IPS DF 4.7 (cell line): Measurements from ENCODE around the gene HDDC3.
"Not testable (repeated sequence)": the region's sequence is repeated elsewhere in the genome, so short reads cannot be mapped to it uniquely, and the experiment has no call there.

Experiments used
- DNase-seq: peaks from one replicate; pipeline ENCODE4 v3.0.0-alpha.2; 2013; ENCODE audit warnings: low spot score; ENCODE audit errors: extremely low read depth

Gene HDDC3

DNA sequence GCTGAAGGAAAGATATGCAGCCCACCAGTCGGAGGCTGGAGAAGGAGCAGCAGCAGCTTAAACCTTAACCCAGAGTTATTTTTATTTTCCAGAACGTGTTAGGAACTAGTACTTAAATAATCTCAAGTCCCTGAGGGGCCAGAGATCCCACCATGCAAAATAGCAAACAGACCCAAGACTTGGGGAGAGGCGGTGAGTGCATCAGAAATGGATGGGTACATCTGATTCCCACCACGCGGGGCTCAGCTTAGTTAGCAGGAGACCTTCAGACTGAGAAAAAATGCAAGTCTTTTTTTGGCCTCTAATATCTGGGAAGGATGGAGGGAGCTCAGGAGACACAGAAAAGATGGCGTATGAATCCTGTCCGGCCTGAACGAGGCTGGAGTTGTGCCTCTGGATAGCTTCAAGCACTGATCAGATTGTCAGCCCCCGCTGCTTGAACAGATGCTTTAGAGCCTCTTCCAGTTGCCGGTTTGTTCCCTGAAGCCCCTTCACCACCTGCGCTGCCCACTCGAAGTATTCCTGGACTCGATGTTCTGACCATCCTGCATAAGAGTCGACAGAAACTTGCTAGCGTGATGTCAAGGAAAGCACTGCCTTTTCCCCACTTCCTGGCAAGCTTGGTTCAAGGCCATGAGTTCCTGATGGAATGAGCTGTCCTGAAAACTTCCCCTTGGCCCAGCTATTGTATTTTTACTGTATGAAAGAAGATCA is 1.3 kb downstream of the HDDC3 start:
- DNase-seq, result no peak

DNA sequence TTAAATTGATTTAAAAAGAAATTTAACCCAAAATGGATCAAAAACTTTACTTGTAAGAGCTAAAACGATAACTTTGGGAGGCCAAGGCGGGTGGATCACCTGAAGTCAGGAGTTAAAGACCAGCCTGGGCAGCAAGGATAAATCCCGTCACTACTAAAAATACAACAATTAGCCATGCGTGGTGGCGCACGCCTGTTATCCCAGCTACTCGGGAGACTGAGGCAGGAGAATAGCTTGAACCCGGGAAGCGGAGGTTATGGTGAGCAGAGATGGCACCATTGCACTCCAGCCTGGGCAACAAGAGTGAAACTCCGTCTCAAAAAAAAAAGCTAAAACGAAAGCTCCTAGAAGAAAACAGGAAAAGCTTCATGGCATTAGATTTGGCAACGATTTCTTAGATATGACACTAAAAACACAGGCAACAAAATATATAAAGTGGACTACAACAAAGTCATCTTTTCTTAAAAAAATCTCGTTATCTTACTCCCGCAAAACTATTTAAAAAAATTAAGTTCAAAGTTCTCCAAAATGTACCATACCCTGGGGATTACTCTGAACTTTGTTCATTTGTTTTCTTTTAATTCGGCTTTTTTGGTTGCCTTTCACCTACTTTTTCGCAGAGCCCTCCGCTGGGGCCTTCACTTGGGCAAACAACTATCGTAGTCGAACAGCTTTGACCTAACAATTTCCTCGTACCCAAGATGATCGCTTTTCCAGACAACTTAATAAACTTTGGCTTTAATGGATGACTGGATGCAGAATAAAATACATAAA is 2.9 kb downstream of the HDDC3 start:
- DNase-seq, result no peak

DNA sequence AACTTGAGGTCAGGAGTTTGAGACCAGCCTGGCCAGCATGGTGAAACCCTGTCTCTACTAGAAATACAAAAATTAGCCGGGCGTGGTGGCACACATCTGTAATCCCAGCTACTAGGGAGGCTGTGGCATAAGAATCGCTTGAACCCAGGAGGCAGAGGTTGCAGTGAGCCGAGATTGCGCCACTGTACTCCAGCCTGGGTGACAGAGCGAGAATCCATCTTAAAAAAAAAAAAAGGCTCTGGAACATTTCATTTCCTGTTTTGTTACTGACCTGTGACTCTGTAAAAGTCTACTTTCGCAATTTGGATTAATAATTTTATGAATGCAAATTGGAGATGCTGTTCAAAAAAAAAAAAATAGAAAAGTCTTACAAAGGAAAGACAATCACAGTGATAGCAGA is 4.2 kb downstream of the HDDC3 start:
- not testable (repeated sequence) for DNase-seq

DNA sequence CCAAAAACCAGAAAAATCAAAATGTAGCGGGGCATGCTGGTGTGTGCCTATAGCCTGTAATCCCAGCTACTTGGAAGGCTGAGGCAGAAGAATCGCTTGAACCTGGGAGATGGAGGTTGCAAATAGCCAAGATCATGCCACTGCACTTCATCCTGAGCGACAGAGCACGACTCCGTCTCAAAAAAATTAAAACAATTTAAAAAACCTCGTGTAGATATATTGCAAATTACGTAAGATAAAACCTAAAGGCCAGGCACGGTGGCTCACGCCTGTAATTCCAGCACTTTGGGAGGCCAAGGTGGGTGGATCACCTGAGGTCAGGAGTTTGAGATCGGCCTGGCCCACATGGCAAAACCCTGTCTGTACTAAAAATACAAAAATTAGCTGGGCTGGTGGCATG is 5.6 kb downstream of the HDDC3 start:
- not testable (repeated sequence) for DNase-seq

GRCh38 chr15:90924375-90924774 is 8.0 kb downstream of the HDDC3 start:
- no peak for DNase-seq

- DNase-seq, result not testable (repeated sequence)
These were observed 9.5 kb downstream of the HDDC3 start for GRCh38 chr15:90922712-90923322.

GRCh38 chr15:90921887-90922286 is 10.5 kb downstream of the HDDC3 start:
- DNase-seq, result no peak

DNA sequence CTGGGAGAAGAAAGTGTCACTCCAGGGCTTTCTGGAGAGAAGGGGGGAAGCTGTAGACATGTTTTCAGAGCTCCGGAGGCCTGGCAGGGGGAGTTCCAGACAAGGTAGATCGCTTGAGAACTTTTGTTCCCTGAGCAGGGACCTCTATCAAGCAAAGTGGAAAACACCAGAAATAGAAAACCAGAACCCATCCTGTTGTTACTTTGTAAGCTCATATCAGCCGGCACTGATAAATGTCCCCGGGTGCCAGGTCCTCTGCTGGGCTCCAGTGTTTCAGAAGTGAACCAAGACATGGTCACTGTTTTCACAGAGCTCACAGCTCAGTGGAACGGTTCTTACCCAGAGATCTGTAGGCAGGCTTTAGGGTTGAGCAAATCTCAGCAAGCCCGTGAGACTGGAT is 13.5 kb downstream of the HDDC3 start:
- DNase-seq, result no peak

DNA sequence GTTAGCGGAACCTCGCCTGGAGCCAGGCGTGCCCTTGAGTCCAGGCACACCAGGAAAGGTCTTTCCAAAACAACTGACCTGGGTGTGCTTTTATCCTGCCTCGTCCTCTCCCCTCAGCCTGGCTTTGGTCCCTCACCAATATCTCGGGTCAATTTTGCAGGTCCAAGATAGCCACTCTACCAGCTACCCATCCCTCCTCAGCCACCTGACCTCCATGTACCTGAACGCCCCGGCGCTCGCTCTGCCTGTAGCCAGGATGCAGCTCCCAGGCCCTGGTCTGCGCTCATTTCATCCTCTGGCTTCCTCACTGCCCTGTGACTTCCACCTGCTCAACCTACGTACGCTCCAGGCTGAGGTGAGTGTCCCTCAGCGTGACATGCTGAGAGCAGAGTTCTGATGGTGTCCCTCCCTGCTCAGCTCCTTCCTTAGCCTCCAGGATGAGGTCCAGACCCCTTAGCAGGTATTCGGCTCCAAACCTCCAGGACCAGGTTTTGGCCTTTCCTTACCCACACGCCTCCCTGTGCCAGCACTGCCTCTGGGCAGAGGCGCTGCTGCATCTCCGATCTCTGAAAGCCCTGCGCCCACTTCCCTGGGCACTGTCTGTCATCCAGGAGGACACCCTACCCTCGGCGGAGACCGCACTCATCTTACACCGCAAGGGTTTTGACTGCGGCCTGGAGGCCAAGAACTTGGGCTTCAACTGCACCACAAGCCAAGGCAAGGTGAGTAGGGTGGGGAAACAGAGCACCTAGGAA is 14.1 kb downstream of the HDDC3 start:
- DNase-seq, result no peak

- no peak for DNase-seq
These were observed 14.8 kb downstream of the HDDC3 start for GRCh38 chr15:90917569-90917968.

GRCh38 chr15:90916461-90916860 is 15.9 kb downstream of the HDDC3 start:
- DNase-seq, result no peak

GRCh38 chr15:90915808-90916440 is 16.4 kb downstream of the HDDC3 start:
- DNase-seq, result no peak

DNA sequence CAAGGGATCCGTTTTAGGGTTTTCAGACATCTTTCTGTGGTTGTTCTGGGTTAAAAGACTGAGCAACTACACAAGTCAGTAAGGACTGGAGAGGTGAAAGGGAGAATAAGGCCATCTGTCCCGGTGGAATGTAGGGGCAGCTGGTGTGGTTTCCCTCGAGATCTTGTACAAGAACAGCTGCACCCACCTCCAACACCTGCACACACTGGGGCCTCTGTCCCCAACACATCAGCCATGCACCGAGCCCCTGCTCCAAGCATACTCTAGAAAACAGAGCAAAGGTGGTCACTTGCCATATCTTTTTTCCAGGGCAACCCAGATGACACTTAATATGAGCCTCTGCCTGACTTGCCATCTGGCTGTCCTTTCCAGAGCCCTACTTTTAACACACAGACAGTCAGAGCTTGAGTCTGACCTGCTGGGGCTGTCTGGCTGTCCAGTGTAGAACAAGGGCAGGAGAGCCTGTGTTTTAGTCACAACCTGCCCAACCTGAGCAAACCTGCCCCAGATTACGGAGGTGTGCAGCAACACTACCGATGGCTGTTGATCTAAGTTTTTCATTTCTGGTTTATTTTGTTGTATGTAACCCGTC is 17.0 kb downstream of the HDDC3 start:
- no peak for DNase-seq

- no peak for DNase-seq
These were observed 17.9 kb downstream of the HDDC3 start for GRCh38 chr15:90914305-90915080.

DNA sequence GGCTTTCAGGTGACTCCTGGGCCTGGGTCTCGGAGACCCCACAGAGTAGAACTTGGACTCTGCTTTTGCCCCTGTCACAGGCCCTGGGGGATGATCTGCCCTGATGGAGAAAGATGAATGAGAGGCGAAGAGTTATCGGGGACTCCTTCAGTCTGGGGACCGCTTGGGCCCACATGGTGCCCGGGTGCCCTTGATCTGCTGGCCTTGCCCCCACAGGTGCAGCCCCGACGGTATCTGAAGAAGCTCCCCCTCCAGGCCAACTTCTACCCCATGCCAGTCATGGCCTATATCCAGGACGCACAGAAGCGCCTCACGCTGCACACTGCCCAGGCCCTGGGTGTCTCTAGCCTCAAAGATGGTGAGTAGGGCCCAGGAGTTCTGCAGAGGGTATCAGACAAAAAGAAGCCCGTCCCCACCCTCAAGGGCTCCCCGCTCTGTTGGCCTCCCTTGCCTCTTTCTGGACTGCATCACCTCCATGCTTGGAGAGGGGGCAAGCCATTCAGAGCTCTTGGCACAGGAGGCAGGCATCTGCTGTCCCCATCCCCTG is 18.9 kb downstream of the HDDC3 start:
- no peak for DNase-seq

GRCh38 chr15:90912770-90913075 is 19.6 kb downstream of the HDDC3 start:
- no peak for DNase-seq

DNA sequence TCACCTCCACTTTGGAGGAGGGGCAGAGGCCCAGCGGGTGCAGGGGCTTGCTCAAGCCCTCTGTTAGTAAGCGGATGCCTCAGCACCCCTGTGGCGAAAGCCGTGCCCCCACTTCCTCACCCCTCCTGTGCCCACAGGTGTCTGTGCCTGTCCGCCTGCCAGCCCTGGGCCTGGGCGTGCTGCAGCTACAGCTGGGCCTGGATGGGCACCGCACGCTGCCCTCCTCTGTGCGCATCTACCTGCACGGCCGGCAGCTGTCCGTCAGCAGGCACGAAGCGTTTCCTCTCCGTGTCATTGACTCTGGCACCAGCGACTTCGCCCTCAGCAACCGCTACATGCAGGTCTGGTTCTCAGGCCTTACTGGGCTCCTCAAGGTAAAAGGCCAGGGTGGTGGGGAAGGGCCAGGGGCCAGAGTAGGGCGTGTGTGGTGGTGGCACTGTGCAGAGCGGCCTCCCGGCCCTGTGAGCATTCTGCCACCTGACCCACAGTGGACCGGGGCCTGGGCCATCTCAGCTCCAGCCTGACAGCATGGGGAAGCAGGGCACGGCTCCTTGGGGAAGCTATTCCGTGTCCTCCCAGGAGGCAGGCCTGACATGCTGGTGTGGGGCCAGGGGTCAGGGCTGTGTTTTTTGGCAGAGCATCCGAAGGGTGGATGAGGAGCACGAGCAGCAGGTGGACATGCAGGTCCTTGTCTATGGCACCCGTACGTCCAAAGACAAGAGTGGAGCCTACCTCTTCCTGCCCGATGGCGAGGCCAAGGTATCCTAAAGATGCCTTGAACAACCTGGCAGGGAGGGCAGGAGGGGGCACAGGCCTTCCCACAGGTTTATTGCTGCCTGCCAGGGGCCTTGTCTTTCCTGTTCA is 20.2 kb downstream of the HDDC3 start:
- DNase-seq, result no peak

GRCh38 chr15:90911302-90911623 is 21.1 kb downstream of the HDDC3 start:
- no peak for DNase-seq
